Measurements from ENCODE around the gene VMP1. TPM values are rescaled to one million over a fixed set of nuclear protein-coding genes. Genes with fewer than 3 reads are reported as not detected.

VMP1 gene
- total RNA-seq, 1 donor from 2014 or later, result 50.8 TPM

GRCh38 chr17:59671386-59671785, 36.1 kb upstream of the VMP1 start:
- Histone ChIP-seq H3K27me3 (ENCODE audit: low read depth) (no peaks in the 10 kb centered on the region), H3K27ac (replicated peaks) (no peak overlapping the region), H3K4me3 (no peak overlapping the region), H3K36me3 (peaks cover 88% of the 10 kb centered on the region), H3K9me3 (replicated peaks) (no peaks in the 10 kb centered on the region), H3K4me1 (peaks cover 30% of the 10 kb centered on the region)
- TF ChIP-seq, protein P1, sequence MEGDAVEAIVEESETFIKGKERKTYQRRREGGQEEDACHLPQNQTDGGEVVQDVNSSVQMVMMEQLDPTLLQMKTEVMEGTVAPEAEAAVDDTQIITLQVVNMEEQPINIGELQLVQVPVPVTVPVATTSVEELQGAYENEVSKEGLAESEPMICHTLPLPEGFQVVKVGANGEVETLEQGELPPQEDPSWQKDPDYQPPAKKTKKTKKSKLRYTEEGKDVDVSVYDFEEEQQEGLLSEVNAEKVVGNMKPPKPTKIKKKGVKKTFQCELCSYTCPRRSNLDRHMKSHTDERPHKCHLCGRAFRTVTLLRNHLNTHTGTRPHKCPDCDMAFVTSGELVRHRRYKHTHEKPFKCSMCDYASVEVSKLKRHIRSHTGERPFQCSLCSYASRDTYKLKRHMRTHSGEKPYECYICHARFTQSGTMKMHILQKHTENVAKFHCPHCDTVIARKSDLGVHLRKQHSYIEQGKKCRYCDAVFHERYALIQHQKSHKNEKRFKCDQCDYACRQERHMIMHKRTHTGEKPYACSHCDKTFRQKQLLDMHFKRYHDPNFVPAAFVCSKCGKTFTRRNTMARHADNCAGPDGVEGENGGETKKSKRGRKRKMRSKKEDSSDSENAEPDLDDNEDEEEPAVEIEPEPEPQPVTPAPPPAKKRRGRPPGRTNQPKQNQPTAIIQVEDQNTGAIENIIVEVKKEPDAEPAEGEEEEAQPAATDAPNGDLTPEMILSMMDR (IDR thresholded peaks at IDR 0.05; ENCODE audit: borderline replicate concordance), result no peak
- intact Hi-C loops (cut with micrococcal nuclease), result no loop called here
- DNase-seq, result no peak

DNA sequence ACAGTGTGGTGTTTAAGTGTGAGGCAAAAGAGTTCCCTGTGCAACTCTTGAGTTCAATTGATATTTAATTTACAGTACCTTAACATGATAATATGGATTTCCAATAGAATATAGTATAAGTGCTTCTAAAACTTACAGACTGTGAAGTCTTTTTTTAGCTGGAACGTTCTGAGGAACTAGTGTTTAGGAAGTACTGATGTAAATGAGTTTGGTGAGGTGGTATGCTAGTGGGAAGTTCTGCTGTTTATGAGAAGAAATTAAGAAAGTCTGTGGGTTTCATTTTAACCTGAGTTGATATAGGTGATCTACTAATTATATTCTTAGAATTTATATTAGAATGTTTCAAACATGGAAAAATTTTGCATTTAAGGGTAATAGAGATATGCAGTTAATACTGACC, 32.2 kb upstream of the VMP1 start:
- DNase-seq, result no peak
- TF ChIP-seq, protein P1 (IDR thresholded peaks at IDR 0.05; ENCODE audit: borderline replicate concordance), result no peak
- Histone ChIP-seq H3K36me3 (peaks cover 88% of the 10 kb centered on the region), H3K4me1 (peaks cover 8% of the 10 kb centered on the region), H3K27ac (replicated peaks) (no peak overlapping the region), H3K9me3 (replicated peaks) (no peaks in the 10 kb centered on the region), H3K27me3 (ENCODE audit: low read depth) (no peaks in the 10 kb centered on the region), H3K4me3 (no peak overlapping the region)
- intact Hi-C loops (cut with micrococcal nuclease), result no loop called here

- no peak overlapping the region for H3K4me3 ChIP-seq
- TF ChIP-seq, protein P1 (IDR thresholded peaks at IDR 0.05; ENCODE audit: borderline replicate concordance), result no peak
- peaks cover 93% of the 10 kb centered on the region for H3K36me3 ChIP-seq
- DNase-seq, result no peak
- no peak overlapping the region for H3K27ac ChIP-seq (replicated peaks)
- intact Hi-C loops (cut with micrococcal nuclease), result no loop called here
- no peaks in the 10 kb centered on the region for H3K4me1 ChIP-seq
- H3K9me3 ChIP-seq (replicated peaks), result no peaks in the 10 kb centered on the region
- H3K27me3 ChIP-seq (ENCODE audit: low read depth), result no peaks in the 10 kb centered on the region
Observed at GRCh38 chr17:59676716-59677115, 30.7 kb upstream of the VMP1 start.

DNA sequence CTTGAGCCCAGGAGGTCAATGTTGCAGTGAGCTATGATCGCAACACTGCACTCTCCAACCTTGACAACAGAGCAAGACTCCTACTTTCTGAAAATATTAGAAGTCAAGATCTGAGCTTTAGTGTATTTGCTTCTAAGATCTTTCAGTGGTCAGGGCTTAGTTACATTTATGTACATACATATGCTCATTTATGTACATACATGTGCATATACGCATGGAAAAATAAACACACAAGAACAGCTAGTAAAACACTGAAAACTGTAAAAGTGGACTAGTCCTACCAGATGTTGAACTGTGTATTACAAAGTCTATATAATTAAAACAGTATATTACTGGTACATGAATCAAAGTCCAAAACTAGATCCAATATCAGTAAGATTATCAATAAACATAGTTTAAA, 28.5 kb upstream of the VMP1 start:
- intact Hi-C loops (cut with micrococcal nuclease), result no loop called here
- no peak for DNase-seq
- H3K27ac ChIP-seq (replicated peaks), result no peak overlapping the region

GRCh38 chr17:59680314-59680713, 27.1 kb upstream of the VMP1 start:
- no peak for DNase-seq
- peaks cover 100% of the 10 kb centered on the region for H3K36me3 ChIP-seq
- H3K4me3 ChIP-seq, result no peak overlapping the region
- H3K4me1 ChIP-seq, result no peaks in the 10 kb centered on the region
- H3K9me3 ChIP-seq (replicated peaks), result no peaks in the 10 kb centered on the region
- H3K27ac ChIP-seq (replicated peaks), result no peak overlapping the region
- no peaks in the 10 kb centered on the region for H3K27me3 ChIP-seq (ENCODE audit: low read depth)
- TF ChIP-seq, protein P1 (IDR thresholded peaks at IDR 0.05; ENCODE audit: borderline replicate concordance), result no peak
- intact Hi-C loops (cut with micrococcal nuclease), result no loop called here

More for the DNA sequence above, 28.5 kb upstream of the VMP1 start:
- Histone ChIP-seq H3K4me3 (no peak overlapping the region), H3K9me3 (replicated peaks) (no peaks in the 10 kb centered on the region), H3K4me1 (no peaks in the 10 kb centered on the region), H3K27me3 (ENCODE audit: low read depth) (no peaks in the 10 kb centered on the region), H3K36me3 (peaks cover 100% of the 10 kb centered on the region)
- TF ChIP-seq, protein P1 (IDR thresholded peaks at IDR 0.05; ENCODE audit: borderline replicate concordance), result no peak

DNA sequence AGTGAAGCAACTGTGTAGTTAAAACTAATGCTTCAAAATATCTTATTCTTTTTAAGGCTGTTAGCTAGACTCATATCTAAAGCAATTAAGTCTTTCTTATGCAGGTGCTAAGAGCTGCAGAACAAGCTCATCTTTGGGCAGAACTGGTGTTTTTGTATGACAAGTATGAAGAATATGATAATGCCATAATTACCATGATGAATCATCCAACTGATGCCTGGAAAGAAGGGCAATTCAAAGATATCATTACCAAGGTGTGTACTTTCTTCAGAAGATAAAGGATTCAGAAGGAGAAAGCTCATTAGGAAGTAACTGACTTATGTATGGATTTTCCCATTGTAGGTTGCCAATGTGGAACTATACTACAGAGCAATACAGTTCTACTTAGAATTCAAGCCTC, 24.2 kb upstream of the VMP1 start:
- intact Hi-C loops (cut with micrococcal nuclease), result no loop called here
- Histone ChIP-seq H3K9me3 (replicated peaks) (no peaks in the 10 kb centered on the region), H3K27me3 (ENCODE audit: low read depth) (no peaks in the 10 kb centered on the region), H3K4me3 (no peak overlapping the region), H3K27ac (replicated peaks) (no peak overlapping the region), H3K4me1 (peaks cover 8% of the 10 kb centered on the region), H3K36me3 (peaks cover 100% of the 10 kb centered on the region)
- TF ChIP-seq, protein P1 (IDR thresholded peaks at IDR 0.05; ENCODE audit: borderline replicate concordance), result no peak
- no peak for DNase-seq

Measured in left ventricle myocardium inferior (tissue), 1 donor.